Breast epithelium (tissue), 3 donors: ENCODE data around the gene PEX7.

Experiments
- CTCF ChIP-seq, 3 donors: fragments of 450-650 bp; IDR thresholded peaks; one replicate each; pipeline ENCODE4 v1.5.1; 2016 to 2017; ENCODE audit warnings: antibody characterized with exemption in 3 of 3, mild to moderate bottlenecking in 3 of 3, moderate library complexity in 3 of 3
- POLR2A ChIP-seq: fragments of 450-650 bp; IDR thresholded peaks from one replicate; pipeline ENCODE4 v1.6.1; 2016; ENCODE audit warnings: antibody characterized with exemption, mild to moderate bottlenecking, moderate library complexity
- POLR2AphosphoS5 ChIP-seq, 3 donors: sonication (generic); formaldehyde crosslinking; IDR thresholded peaks; one replicate each; pipeline ENCODE4 v1.6.1; 2017; ENCODE audit warnings: antibody characterized with exemption in 3 of 3

DNA sequence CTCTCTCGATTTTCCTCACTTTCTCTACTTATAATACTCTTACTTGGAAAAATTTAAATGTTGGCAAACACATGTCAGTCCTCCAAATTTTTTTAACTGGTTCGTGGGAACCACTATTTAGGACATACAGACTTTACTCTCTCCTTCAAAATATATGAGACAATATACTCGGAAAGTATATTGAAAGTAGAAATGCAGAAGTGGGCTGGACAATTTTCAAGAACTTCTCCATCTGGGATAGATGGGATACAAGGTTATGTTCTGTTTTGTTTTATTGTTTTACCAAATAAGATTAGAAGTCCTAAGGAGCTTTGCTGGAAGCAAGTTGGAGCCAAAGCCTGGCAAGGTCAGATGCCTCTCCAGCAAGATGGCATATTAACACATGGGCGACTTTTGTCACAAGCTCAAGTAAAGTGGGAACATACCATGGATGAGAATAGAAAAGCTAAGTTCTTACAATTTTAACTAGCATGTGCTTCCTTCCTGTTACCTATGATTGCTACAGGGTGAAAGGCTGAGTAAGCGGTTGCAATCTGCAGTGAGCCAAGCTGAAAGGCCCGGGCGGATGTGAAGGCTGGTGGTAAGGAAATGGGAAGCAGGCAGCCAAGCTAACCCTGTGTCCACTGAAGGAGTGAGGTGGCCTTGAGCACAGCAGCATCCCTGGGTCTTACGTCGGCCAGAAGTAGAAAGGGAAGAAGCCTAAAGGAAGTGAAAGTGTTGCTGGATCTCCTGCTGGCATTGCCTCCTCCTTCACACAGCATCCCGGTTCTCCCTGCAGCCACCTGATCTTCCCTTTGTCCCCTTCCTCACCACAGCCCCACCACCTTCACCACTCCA lies 37.3 kb upstream of the PEX7 start:
- TF ChIP-seq CTCF (IDR thresholded peaks at IDR 0.05), result no peak
- no peak for TF ChIP-seq POLR2A
- no peak for TF ChIP-seq POLR2AphosphoS5 (IDR thresholded peaks at IDR 0.05)
